HG02943 (cell line): ENCODE measurements around the gene CABLES1.
A peak's percentile ranks its signal among the peaks of the same experiment; 100 is the strongest.
"Not testable (repeated sequence)": the region's sequence is repeated elsewhere in the genome, so short reads cannot be mapped to it uniquely, and the experiment has no call there.

Experiments used
- ATAC-seq: cut with Tn5 transposase; IDR thresholded peaks from one replicate; pipeline ENCODE4 v1.9.1; 2021; ENCODE audit warnings: mild to moderate bottlenecking, low read depth, moderate library complexity; ENCODE audit not compliant: unreplicated experiment

CABLES1 gene

DNA sequence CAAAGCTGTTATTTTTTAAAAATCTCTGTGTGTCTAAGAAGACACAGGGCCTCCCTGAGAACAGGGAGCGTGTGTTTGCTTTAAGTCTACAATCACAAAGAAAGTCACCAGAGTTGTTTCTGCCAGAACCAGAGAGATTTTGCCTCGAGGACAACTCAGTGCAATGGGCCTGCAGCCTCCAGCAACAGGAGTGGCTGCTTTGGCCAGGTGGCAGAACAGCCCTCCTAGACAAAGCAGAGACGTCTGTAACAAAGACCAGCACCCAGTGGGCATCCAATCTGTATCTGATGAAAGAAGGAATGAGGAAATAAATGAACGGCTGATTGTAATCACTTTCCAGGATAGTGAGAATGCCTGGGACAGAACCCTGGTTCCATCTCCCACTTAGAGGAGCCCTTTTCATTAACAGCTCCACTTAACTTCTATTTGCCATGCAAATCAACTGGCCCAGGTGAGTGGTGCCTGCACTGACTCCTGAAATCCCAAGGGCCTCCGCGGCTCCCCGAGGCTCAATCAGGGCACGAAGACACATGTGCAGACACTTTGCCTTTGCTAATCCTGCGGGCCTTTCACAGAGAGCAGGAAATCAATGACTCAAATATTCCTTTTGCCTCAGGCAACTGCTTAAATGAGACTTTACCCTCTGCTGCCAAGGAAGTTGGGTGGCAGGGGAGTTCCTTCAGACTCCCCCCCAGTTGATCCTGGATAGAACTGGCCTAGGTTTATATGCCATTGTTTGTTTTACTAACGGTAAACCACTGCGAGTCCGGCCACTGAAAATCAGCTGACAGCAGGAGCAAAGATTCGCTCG is 146.5 kb downstream of the CABLES1 start:
- ATAC-seq: no peak

DNA sequence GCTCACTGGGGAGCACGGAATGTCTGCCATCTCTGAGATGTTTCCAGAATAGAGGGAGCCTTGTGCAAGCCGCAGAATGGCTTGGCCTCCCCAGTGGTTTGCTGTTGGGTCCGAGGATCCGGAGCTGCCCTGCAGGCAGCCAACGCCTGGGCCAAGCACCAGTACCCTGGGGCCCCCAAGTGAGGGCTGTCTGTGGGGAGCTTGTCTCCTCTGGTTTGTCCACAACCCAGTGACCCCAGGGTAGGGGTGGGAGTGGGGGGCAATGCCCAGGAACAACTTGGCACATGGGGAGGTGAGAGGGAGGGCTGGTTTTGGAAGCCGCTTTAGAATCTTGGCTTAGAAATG is 147.1 kb downstream of the CABLES1 start:
- no peak for ATAC-seq

DNA sequence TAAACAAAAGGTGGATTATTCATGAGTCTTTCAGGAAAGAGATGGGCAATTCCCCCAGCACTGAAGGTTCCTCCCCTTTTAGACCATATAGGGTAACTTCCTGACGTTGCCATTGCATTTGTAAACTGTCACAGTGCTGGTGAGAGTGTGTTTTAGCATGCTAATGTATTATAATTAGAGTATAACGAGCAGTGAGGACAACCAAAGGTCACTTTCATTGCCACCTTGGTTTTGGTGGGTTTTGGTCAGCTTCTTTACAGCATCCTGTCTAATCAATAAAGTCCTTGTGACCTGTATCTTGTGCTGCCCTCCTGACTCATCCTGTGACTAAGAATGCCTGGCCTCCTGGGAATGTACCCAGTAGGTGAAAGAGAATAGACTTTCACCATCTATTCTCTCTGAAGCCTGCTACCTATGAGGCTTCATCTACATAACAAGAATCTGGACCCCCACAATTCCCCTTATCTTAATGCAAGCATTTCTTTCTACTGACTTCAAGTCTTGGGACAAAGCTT is 148.7 kb downstream of the CABLES1 start:
- ATAC-seq: peak; percentile 62

DNA sequence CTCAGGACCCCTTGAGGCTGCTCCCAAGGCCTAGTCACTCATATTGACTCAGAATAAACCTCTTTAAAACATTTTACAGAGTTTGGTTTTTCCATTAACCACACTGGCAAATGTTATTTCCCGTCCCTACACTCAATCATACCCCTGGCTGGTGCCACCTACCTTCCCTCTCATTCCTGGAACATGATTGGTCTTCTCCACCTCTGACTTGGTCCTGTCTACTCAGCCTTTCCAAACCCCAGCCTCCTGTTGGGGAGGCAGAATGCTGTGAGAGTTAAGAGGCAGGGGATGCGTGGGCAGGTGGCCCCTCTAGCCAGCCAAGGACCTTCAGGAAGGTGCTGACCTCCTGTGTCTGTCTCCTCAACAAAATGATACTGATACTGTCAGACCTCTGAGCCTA is 149.3 kb downstream of the CABLES1 start:
- ATAC-seq: no peak

DNA sequence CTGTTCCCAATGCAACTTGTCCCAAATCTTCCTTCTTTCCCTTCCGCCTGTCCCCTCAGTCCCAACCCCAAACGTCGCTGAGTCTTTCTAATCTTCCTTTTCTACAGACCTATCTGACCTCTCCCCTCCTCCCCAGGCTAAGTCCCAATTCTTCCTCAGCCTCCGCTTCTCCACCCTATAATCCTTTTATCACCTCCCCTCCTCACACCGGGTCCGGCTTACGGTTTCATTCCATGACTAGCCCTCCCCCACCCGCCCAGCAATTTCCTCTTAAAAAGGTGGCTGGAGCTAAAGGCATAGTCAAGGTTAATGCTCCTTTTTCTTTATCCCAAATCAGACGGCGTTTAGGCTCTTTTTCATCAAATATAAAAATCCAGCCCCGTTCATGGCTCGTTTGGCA is 150.3 kb downstream of the CABLES1 start:
- not testable (repeated sequence) for ATAC-seq

DNA sequence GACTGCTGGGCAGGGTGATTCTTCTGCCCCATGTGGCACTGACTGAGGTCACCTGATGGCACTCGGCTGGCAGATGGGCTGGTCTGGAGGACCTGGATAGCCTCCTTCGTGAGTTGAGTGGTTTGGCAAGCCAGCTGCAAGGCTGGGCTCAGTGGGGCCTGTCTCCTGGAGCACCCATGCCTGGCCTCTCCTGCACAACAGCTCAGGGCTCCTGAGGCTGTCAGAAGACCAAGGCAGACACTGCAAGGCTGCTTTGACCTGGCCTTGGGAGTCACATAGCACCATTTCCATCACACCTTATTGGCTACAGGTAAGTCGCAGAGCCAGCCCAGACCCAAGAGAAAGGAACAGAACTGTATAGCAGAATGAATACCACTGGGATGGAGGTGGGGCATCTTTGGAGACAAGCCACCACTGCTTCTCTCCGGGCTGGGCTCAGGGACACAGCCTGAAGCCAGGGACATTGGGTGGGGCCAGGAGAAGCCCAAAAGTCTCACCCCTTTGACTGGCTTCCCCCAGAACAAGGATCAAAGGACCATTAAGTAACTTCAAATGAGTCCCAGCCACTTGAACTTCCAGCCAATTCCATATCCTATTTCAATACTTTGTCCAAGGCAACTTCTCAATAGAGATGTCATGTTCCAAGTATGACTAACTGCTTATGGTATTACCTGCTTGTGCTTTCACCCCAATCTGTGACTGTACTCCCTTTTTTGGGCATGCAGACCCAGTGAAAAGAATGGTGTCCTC is 156.3 kb downstream of the CABLES1 start:
- ATAC-seq: no peak

DNA sequence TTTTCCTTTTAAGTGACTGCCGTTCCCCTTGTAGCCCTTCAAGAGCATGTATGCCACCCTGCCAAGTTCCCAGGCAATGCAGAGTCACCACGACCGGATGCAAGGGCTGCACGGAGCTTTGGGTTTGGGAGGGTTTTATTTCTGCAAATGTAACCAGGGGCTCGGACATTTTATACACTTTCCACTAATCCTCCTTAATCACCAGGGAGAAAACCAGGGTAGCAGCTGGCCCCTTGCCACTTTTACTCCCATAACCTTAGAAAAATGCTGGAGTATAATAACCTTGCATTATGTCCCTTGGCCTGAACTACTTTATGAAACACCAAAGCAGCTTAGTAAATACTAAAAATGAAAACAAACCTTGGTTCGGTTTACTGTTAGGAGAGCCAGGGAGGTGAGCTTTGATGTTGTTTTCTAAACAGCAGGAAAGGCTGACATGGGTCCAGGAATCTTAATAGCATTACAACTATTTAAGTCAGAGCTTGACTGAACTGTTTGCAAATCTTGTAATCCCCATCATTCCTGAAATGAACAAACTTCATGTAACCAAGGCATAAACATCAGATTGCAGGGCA is 165.0 kb downstream of the CABLES1 start:
- ATAC-seq: no peak

DNA sequence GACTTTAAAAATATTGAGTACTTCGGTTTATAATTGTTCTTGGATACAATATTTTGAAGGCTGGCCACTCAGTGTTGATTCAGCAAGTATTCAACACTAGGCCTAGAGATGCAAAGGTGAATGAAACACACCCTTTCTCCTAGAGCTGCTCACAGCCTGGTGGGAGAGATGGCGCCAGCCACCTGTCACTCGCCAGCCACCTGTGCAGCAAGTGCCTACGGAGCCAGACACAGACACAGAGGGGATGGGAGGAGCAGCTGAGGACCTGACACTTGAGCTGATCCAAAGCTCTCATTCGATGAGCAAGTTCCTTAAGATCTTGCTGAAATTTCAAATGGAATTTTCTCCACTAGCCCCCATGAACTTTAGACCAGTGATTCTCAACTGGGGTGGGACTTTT is 166.7 kb downstream of the CABLES1 start:
- no peak for ATAC-seq

DNA sequence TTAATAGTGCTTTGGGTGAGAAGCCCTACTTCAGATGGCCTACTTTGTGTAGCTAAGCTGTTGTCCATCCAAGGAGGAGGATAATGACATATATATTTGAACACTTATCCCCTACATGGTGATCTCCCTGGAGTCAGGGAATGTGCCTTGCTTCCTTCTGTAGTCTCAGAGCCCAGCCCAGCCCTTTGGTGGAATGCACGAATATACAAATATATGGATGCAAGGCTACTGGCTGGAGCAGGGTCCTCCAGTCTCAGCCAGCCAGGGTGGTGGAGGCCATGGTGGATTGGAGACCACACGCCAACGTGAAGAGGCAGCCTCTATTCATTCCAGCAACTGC is 167.2 kb downstream of the CABLES1 start:
- no peak for ATAC-seq

DNA sequence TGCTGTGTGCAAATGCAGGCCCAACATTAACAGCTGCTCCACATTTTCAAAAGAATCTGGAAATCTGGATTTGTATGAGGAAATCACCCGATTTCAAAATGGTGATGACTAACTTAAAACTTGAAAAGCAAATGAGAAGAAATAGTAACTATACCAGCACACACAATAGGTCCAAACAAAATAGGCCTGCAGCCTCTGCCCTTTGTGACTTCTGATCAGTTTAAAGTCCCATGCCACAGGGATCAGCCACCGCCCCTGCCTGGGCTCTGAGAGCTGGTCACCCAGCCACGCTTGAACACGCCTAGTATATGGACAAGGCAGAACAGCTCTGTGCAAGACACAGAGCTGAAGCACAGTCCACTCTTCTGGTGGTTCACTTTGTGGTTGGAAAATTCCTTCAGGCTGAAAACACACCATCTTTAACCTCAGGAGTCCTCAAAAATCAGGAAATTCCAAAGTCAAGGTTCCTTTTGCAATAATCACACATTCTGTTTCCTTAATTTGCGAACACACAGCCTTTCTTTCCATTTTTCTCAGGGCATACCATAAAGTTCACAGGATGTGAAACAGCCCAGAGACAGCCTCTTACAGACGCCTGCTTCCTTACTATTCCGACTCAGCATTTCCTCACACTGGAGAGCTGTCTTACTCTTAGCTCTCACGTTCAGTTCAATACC is 167.7 kb downstream of the CABLES1 start:
- ATAC-seq: no peak

DNA sequence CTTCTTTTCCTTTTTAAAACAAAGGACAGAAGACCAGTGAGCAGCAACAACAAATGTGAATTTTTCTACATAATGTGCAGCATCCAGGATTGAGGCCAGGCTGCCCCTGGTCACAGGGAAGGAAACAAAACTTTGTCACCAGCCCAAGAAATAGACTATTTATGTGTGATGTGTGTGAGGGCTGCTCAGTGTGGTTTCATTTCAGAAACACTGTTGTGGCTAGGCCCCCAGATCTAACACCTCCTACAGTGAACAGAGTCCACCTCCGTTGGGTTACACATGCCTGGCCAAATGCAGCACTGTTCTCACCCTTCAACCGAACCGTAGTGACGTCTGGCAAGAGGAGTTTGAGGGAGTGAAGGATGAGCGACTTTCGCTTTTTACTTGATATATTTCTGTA is 171.5 kb downstream of the CABLES1 start:
- no peak for ATAC-seq

DNA sequence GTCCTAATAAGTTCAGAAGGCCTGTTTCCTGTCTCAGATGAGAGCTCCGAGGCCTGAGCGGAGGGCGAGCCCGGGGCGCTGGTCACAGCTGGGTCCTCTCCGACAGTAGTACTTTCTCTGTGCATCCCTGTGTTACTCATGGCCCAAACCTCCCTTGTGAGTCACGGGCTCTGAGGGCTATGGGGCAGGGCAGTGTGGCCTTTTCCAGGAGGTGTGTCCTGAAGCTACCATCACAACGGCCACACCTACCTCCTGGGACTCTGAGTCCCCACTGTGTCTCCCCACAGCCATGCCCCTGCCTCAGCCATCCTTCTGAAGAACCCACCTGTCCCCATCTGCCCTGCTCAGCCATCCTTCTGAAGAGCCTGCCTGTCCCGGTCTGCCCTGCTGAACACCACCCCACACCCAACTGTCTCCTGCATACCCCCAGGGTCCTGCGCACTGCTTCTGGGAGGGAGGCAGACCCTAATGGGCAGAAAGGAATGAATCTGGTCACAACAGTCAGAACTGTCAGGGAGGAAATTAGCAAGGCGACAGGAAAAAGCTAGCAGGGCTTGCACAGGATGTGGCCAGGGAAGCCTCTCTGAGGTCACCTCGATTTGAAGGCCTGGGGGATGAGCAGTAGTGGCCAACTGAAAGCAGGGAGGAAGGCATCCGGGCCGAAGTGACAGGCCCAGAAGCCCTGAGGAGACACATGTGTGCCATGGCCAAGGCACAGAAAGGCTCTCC is 172.4 kb downstream of the CABLES1 start:
- no peak for ATAC-seq
